ENCODE data around the gene STPG2. TPM values are rescaled to one million over a fixed set of nuclear protein-coding genes. Genes with fewer than 3 reads are reported as not detected.

Gene STPG2
- total and polyA plus RNA-seq, 2 of the 4 experiments (the other 2 are of a cell fraction) = not detected

DNA sequence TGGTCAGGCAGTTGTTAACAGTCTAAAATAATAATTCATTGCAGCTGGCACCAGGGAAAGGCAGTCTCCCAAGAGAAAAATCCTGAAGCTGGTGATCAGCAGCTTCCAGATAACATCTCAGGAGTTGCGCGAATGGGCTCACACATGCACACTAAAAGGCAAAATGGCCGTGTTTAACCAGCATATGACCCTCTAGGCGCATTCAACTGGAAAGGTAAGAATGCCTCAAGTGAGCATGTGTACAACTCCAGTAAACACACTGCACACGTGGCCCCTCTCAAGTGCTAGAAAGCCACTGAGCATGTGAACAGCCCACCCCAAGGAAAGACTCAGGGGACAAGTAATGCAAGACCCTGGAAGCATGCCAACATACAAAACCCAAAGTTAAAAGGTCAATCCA is 33.1 kb downstream of the STPG2 start:
- no peak overlapping the region for H3K4ac ChIP-seq (ENCODE audit: low read depth, low read length)
- H4K5ac ChIP-seq (ENCODE audit: low read depth, low read length) = no peak overlapping the region
- no peak overlapping the region for H2BK15ac ChIP-seq (ENCODE audit: low read depth, low read length)
- H2BK5ac ChIP-seq (ENCODE audit: low read depth, low read length, poor library complexity, severe bottlenecking) = no peak overlapping the region
- no peak overlapping the region for H4K8ac ChIP-seq (ENCODE audit: low read depth in 2 of 2, low read length in 2 of 2)
- POLR2A ChIA-PET (ENCODE audit: unreplicated experiment) = no interaction called here
- no peak overlapping the region for H2AK5ac ChIP-seq (ENCODE audit: low read depth, low read length)
- WGBS, 2 experiments (ENCODE audit: extremely low coverage in 2 of 2, insufficient read length in 1 of 2) = 22% methylated on average over 3 of the region's 5 CpGs; no CpG with 5 or more reads in 1 of the 2 experiments
- no peak overlapping the region for H3K56ac ChIP-seq (ENCODE audit: extremely low read depth, insufficient read depth, low read length)
- no TSS peak for BruUV-seq (replicated peaks)
- no peak overlapping the region for H2AFZ ChIP-seq (replicated peaks; ENCODE audit: low read length, poor library complexity)
- H3K9ac ChIP-seq (ENCODE audit: low read depth, low read length) = no peak overlapping the region
- H3K36me3 ChIP-seq (ENCODE audit: control insufficient read depth, insufficient read depth, low read length) = no peaks in the 10 kb centered on the region
- no peaks in the 10 kb centered on the region for H3K79me1 ChIP-seq (ENCODE audit: low read depth in 1 of 2, low read length in 2 of 2)
- no peaks in the 10 kb centered on the region for H3K9me3 ChIP-seq (ENCODE audit: control insufficient read depth, insufficient read depth, low read length)
- dilution Hi-C loops (cut with HindIII; ENCODE audit: low sequenced_read_pairs, unreplicated experiment) = no loop called here
- CTCF ChIA-PET = no interaction called here
- H4K20me1 ChIP-seq (ENCODE audit: insufficient read depth, low read length) = no peaks in the 10 kb centered on the region
- H2BK120ac ChIP-seq (ENCODE audit: low read depth, low read length) = no peak overlapping the region
- H3K4me2 ChIP-seq (ENCODE audit: low read depth, low read length) = no peak overlapping the region
- in situ Hi-C loops (cut with MboI; ENCODE audit: low sequenced_read_pairs) = no loop called here
- H4K91ac ChIP-seq (ENCODE audit: insufficient read depth, low read depth, low read length) = no peak overlapping the region
- TF ChIP-seq MXI1 (IDR thresholded peaks at IDR 0.05; ENCODE audit: borderline replicate concordance, low read depth, low read length) = no peak
- no peak for TF ChIP-seq RCOR1 (IDR thresholded peaks at IDR 0.05; ENCODE audit: insufficient replicate concordance, low read length)
- no peak for TF ChIP-seq NFE2L2 (IDR thresholded peaks at IDR 0.05; ENCODE audit: low read depth, low read length)
- ATAC-seq (ENCODE audit: low read depth) (no peak), DNase-seq (no peak)
- H3K9me1 ChIP-seq (ENCODE audit: insufficient read depth, low read length) = no peaks in the 10 kb centered on the region
- no peak overlapping the region for H3K23ac ChIP-seq (ENCODE audit: low read depth, low read length)
- no peaks in the 10 kb centered on the region for H3K4me1 ChIP-seq (ENCODE audit: control insufficient read depth, insufficient read depth, low read length)
- no peak overlapping the region for H3K18ac ChIP-seq (ENCODE audit: low read depth, low read length)
- no peak overlapping the region for H3K14ac ChIP-seq (replicated peaks; ENCODE audit: low read depth, low read length)
- no peaks in the 10 kb centered on the region; the same call in none of the 2 replicates for H3K27me3 ChIP-seq (ENCODE audit: control insufficient read depth, insufficient read depth, low read length)
- no peak overlapping the region for H3K4me3 ChIP-seq (ENCODE audit: insufficient read depth, low read depth, low read length)
- H2BK20ac ChIP-seq (ENCODE audit: low read depth, low read length) = no peak overlapping the region
- H2AK9ac ChIP-seq (replicated peaks; ENCODE audit: low read depth, low read length, poor library complexity) = no peak overlapping the region
- no peak overlapping the region for H3K27ac ChIP-seq (ENCODE audit: insufficient read depth, low read length)
- intact Hi-C loops (cut with micrococcal nuclease) = no loop called here
